Measurements from ENCODE around the gene RANBP3.

- TF ChIP-seq POLR2A (IDR thresholded peaks at IDR 0.05) (no peak), CTCF (IDR thresholded peaks at IDR 0.05) (no peak)
These were observed 17.6 kb downstream of the RANBP3 start for GRCh38 chr19:5960005-5961001.

Data from thyroid gland (tissue), 4 donors.